ENCODE data around the gene SPAAR. TPM values are rescaled to one million over a fixed set of nuclear protein-coding genes. Genes with fewer than 3 reads are reported as not detected.

Gene SPAAR
- total RNA-seq, 4 donors from 2014 or later, result 0.29 to 11.7 (median 2.3) TPM

GRCh38 chr9:35935755-35936509, 26.6 kb downstream of the SPAAR start:
- TF ChIP-seq POLR2A (IDR thresholded peaks at IDR 0.05), result no peak
- TF ChIP-seq CTCF (IDR thresholded peaks at IDR 0.05), result no peak
- H3K27ac ChIP-seq, result no peak overlapping the region
- no peaks in the 10 kb centered on the region for H3K9me3 ChIP-seq
- no peak overlapping the region for H3K4me3 ChIP-seq
- intact Hi-C loops (cut with DNase I; ENCODE audit: low total_unique reads), result no loop called here
- H3K36me3 ChIP-seq, result no peaks in the 10 kb centered on the region
- no peaks in the 10 kb centered on the region for H3K27me3 ChIP-seq
- no peaks in the 10 kb centered on the region for H3K4me1 ChIP-seq
- no peak for DNase-seq

GRCh38 chr9:35937227-35937626, 27.9 kb downstream of the SPAAR start:
- no peaks in the 10 kb centered on the region for H3K36me3 ChIP-seq
- DNase-seq, result no peak
- no peak for TF ChIP-seq POLR2A (IDR thresholded peaks at IDR 0.05)
- no peak overlapping the region for H3K27ac ChIP-seq
- no peak overlapping the region for H3K4me3 ChIP-seq
- no peaks in the 10 kb centered on the region for H3K4me1 ChIP-seq
- H3K27me3 ChIP-seq, result no peaks in the 10 kb centered on the region
- intact Hi-C loops (cut with DNase I; ENCODE audit: low total_unique reads), result no loop called here
- H3K9me3 ChIP-seq, result no peaks in the 10 kb centered on the region

GRCh38 chr9:35938474-35939356, 29.4 kb downstream of the SPAAR start:
- Histone ChIP-seq H3K4me3 (no peak overlapping the region), H3K36me3 (no peaks in the 10 kb centered on the region), H3K9me3 (no peaks in the 10 kb centered on the region), H3K4me1 (no peaks in the 10 kb centered on the region), H3K27me3 (no peaks in the 10 kb centered on the region), H3K27ac (no peak overlapping the region)
- intact Hi-C loops (cut with DNase I; ENCODE audit: low total_unique reads), result no loop called here
- TF ChIP-seq POLR2A (IDR thresholded peaks at IDR 0.05) (no peak), CTCF (IDR thresholded peaks at IDR 0.05) (no peak)
- no peak for DNase-seq

- H3K9me3 ChIP-seq, result no peaks in the 10 kb centered on the region
- no peak overlapping the region for H3K4me3 ChIP-seq
- no peaks in the 10 kb centered on the region for H3K36me3 ChIP-seq
- H3K4me1 ChIP-seq, result no peaks in the 10 kb centered on the region
- H3K27me3 ChIP-seq, result no peaks in the 10 kb centered on the region
- DNase-seq, result no peak
- no peak overlapping the region for H3K27ac ChIP-seq
- intact Hi-C loops (cut with DNase I; ENCODE audit: low total_unique reads), result no loop called here
- TF ChIP-seq POLR2A (IDR thresholded peaks at IDR 0.05) (no peak), CTCF (IDR thresholded peaks at IDR 0.05) (no peak)
Observed at GRCh38 chr9:35939679-35940250, 30.5 kb downstream of the SPAAR start.

- TF ChIP-seq CTCF (IDR thresholded peaks at IDR 0.05), result no peak
- no peak for TF ChIP-seq POLR2A (IDR thresholded peaks at IDR 0.05)
- Histone ChIP-seq H3K27ac (no peak overlapping the region), H3K4me3 (no peak overlapping the region), H3K4me1 (peaks cover 0 to 4% of the 10 kb centered on the region in 2 donors), H3K9me3 (no peaks in the 10 kb centered on the region), H3K36me3 (no peaks in the 10 kb centered on the region), H3K27me3 (no peaks in the 10 kb centered on the region)
- intact Hi-C loops (cut with DNase I; ENCODE audit: low total_unique reads), result no loop called here
- DNase-seq, result no peak
Observed at GRCh38 chr9:35940458-35941407, 31.4 kb downstream of the SPAAR start.
